HTR-8/SVneo (cell line): Measurements from ENCODE around the gene RRP9.
A peak's percentile ranks its signal among the peaks of the same experiment; 100 is the strongest.
"Not testable (repeated sequence)": the region's sequence is repeated elsewhere in the genome, so short reads cannot be mapped to it uniquely, and the experiment has no call there.

Source experiments
- DNase-seq: peaks from one replicate; pipeline ENCODE4 v3.0.0; 2011; ENCODE audit warnings: low spot score, mixed read lengths; ENCODE audit not compliant: insufficient read length
- FAIRE-seq: peaks from 2 replicates; lab custom pipeline; 2011; peaks lifted over from hg19 to GRCh38; lab: Jason Lieb, UNC

Gene RRP9

GRCh38 chr3:51942603-51943450 lies 1.1 kb upstream of the RRP9 start:
- DNase-seq = peak; percentile 88
- no peak for FAIRE-seq

- peak; percentile 24 for DNase-seq
- no peak for FAIRE-seq
Measured at GRCh38 chr3:51941463-51941797, 274 bp downstream of the RRP9 start.

GRCh38 chr3:51940648-51941462 lies 849 bp downstream of the RRP9 start:
- no peak for FAIRE-seq

GRCh38 chr3:51938780-51939425 lies 2.8 kb downstream of the RRP9 start:
- no peak for FAIRE-seq
- no peak for DNase-seq

More at GRCh38 chr3:51940648-51941462, 849 bp downstream of the RRP9 start:
- no peak for DNase-seq

- FAIRE-seq = no peak
- DNase-seq = no peak
Measured at GRCh38 chr3:51937611-51938450, 3.9 kb downstream of the RRP9 start.

- no peak for FAIRE-seq
- no peak for DNase-seq
Measured at GRCh38 chr3:51937014-51937413, 4.7 kb downstream of the RRP9 start.

- DNase-seq (no peak), FAIRE-seq (no peak)
Measured at GRCh38 chr3:51935886-51936755, 5.6 kb downstream of the RRP9 start.

GRCh38 chr3:51934991-51935885 lies 6.5 kb downstream of the RRP9 start:
- no peak for DNase-seq
- no peak for FAIRE-seq

- DNase-seq (no peak), FAIRE-seq (no peak)
Measured at GRCh38 chr3:51934139-51934850, 7.4 kb downstream of the RRP9 start.

- FAIRE-seq = no peak
- DNase-seq = no peak
Measured at GRCh38 chr3:51933471-51934138, 8.1 kb downstream of the RRP9 start.

- DNase-seq = no peak
Measured at GRCh38 chr3:51932471-51933370, 9.0 kb downstream of the RRP9 start.

GRCh38 chr3:51931756-51932155 lies 9.9 kb downstream of the RRP9 start:
- DNase-seq (no peak), FAIRE-seq (no peak)

More at GRCh38 chr3:51932471-51933370, 9.0 kb downstream of the RRP9 start:
- FAIRE-seq = no peak

- no peak for DNase-seq
- FAIRE-seq = no peak
Measured at GRCh38 chr3:51930439-51930838, 11.3 kb downstream of the RRP9 start.

- FAIRE-seq (peak; percentile 9), DNase-seq (peak; percentile 30)
Measured at GRCh38 chr3:51929420-51930003, 12.2 kb downstream of the RRP9 start.

- FAIRE-seq = not testable (repeated sequence)
Measured at GRCh38 chr3:51928981-51929380, 12.7 kb downstream of the RRP9 start.

More at GRCh38 chr3:51928981-51929380, 12.7 kb downstream of the RRP9 start:
- not testable (repeated sequence) for DNase-seq
